Measurements from ENCODE around the gene PCED1B.
A peak's percentile ranks its signal among the peaks of the same experiment; 100 is the strongest.

The PCED1B gene

GRCh38 chr12:47067771-47068431 is 11.5 kb upstream of the PCED1B start:
- no peak for DNase-seq

GRCh38 chr12:47068539-47068938 is 10.9 kb upstream of the PCED1B start:
- no peak for DNase-seq

- no peak for DNase-seq
Observed at GRCh38 chr12:47070310-47070709, 9.1 kb upstream of the PCED1B start.

DNA sequence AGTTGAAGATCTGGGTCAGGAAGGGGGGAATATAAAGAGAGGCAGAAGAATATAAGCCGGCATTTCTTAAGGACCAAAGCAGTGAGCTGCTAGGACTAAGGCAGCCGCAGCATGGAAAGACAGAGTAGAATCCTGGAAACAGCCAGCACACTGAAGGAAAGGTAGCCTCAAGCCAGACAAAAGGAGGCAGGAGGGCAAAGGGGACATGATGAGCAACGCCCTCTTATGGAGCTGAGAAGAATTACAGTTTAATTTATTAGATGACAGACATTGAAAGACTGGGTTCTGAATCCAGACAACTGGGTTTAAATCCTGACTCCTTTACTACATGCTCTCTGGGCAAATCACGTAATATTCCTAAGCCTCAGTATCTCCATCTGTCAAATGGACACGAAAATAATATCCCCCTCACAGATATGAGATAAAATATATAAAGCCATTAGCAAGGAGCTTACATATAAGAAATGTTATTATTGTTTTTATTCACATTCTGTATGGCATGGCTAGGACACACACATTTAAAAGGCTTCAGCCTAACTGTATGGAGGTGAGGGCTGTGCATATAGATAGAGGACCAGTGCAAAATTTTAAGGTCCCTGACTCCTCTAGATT is 8.1 kb upstream of the PCED1B start:
- no peak for DNase-seq

DNA sequence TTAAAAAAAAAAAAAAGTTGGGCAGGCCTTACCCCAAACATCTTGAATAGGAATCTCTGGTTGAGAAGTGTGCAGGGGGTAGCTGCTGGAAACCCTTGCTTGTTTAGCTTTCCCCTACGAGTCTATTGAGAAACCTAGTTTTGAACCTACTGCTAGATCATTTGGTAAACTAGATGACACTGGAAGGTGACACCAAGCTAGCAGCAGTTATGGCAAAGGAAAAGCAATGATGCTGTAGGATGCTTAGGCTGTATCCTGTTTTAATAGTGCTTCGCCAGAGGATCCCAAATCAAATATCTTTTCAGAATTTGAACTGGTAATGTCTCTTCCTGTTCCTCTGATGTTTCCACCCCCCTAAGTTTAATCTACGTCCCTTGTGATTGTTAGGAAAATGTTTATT is 5.5 kb upstream of the PCED1B start:
- DNase-seq: no peak

DNA sequence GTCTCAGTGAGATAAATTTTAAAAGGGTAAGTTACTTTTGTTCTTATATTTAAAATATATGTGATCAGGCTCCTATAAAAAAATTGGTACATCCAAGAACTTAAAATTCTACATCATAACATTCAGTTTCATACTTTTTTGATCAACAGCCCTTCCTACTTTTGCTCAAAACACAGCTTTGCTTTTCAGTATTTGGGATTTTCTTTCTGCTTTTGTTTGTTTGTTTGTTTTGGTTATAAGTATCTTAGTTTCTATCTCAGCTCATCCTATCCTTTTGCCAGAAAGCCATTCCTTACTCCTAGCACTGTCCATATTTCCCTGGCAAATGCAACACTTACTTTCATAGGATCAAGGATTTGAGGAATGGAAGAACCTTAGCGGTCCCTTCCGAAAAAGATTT is 4.7 kb upstream of the PCED1B start:
- DNase-seq: no peak

DNA sequence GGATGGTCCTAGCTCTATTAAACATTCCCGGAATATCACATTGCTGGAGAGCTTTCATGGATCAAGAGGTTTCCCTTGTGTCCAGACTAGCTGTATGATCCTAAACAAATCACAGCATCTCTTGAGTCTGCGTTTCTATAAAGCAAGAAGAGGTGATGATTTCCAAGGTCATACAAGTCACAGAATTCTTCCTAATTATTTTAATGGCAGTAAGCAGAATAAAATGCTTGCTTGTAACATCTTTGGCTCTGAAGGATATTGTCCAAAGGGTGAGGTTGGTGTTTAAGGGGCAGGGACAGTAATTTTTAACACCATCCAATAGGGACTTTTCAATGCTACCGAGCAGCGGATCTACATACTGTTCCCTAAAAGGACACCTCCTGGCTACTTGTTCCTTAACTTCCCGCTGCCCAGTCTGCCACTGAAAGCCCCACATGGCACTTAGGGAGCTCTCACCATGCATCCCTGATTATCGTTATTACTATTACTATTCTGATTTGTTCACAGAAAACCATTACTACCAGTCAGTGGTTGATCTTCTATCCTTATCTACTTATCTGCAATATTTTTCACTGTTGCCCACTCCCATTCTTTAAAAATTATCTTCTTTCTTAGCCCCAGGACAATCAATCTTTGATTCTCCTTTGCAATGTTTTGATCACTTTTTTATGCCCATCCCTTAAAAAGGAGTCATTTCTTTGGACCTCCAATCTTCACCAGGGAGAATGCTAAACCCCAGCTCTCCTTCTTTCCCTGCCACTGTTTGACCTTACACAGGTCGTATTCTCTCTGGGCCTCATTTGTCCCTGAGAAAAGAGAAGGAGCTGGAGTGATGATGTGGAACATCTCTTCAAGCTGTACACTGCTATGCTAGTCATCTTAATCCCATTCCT is 4.0 kb upstream of the PCED1B start:
- no peak for DNase-seq

GRCh38 chr12:47077206-47078085 is 2.0 kb upstream of the PCED1B start:
- no peak for DNase-seq

GRCh38 chr12:47078086-47078395 is 1.4 kb upstream of the PCED1B start:
- DNase-seq: no peak

DNA sequence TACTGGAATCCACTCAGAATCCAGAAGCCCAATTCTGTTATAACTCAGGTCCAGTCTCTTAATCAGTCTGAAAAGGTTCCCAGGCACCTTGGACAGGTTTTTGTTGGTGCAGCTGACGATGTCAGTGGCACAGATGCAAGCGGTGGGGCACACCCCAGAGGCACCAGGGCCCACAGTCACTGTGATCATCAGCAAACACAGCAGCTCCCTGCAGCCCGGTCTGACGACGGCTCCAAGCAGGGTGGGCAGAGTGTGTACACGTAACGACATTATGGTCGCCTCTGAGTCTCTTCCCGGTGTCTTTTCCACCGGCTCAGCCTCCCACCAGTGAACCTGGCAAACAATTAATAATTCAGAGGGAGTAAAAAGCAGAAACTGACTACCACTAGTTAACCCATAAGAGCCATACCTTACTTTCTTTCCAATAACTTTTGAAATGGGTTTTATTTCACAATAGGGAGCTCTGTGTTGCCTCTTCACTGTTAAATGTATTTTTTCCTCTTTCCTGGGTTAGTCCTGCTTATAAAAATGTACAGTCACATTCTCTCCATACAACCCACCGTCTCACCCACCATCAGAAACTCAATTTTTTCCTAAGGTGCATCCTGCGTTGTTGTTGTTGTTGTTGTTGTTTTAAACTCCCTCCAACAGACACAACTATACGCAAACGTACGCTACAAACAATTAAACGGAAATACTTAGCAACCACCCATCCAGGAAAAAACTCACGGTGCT is 521 bp upstream of the PCED1B start:
- DNase-seq: peak; percentile 31

DNA sequence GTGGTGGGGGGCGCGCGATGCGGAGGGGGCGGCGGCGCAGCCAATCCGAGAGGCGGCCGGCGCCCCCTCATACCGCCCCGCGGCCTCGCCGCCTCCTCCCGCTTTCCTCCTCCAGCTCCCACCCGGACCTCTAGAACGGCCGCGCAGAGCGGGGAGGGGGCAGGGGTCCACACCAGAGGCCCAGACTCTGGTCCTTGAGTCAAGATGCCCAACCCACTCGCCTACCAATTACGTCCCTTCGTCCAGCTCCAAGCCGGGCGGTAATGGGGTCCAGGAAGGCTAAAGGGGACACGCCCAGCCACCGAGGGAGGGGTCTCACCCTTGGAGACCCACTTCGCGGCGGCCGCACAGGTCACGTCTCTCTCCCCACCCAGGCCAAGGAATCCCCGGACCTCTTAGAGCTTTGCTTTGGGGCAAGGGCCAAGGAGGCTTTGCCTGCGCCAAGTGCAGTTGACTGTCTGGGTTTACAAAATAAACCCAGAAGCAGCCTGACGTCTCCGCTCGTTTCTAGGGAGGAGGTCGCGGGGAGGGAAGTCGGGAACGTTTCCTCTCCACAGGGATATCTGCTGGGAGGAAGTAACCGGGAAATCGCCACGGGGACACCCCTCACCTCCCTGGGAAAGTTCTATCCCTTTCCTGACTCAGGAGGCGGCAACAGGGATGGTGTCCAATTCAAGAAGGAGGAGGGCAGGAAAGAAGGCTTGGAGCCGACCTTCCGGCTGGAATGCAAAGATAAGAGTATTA is 732 bp downstream of the PCED1B start:
- peak; percentile 39 for DNase-seq

DNA sequence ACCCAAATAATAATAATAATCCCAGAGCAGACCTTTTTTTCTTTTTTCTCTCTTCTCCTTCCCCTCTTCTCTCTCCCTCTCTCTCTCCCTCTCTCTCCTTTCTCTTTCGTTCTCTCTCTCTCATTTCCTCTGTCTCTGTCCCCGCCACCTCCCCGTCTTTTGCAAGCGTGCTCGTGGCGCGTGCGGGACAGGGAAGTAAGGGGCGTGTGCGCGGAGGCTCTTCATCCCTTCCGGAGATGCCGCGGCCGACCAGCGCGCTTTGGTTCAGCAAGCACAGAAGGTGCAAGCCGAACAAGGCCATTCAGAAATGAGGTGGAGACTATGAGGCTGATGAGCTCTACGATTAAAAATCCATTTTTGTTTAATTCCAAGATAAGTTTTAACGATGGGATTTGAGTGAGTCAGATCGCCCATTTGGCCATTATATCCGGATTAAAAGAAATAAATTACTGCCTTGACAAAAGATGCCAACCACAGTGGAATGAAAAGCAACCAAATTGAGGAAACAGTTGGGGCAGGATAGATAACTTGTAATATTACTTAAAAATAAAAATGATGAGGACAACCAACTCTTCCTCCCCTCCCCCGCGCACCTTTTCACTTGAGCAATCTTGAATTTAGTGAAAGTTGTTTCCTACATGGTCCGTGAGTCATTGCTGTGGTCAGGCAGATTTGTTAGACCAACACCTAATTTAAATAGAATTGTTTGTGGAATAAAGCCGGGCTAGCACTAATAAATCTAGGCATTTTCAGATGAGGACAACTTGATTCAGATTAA is 1.5 kb downstream of the PCED1B start:
- peak; percentile 52 for DNase-seq

DNA sequence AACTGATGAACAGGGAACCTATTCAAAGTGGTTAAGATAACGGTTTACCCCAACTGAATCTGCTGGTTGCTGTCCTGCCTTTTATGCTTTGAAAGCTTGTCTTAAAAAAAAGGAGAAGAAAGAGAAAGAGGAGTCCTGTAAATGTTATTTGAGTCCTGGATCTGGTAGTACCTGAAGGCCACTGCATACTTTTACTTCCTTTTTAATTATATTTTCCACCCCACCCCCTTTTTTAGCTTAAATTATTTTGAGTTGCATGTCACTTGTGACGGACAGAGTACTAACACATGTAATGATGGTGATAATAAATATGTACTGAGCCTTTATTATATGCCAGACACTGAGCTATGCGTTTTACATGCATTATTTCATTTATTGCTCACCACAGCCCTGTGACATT is 2.9 kb downstream of the PCED1B start:
- no peak for DNase-seq

DNA sequence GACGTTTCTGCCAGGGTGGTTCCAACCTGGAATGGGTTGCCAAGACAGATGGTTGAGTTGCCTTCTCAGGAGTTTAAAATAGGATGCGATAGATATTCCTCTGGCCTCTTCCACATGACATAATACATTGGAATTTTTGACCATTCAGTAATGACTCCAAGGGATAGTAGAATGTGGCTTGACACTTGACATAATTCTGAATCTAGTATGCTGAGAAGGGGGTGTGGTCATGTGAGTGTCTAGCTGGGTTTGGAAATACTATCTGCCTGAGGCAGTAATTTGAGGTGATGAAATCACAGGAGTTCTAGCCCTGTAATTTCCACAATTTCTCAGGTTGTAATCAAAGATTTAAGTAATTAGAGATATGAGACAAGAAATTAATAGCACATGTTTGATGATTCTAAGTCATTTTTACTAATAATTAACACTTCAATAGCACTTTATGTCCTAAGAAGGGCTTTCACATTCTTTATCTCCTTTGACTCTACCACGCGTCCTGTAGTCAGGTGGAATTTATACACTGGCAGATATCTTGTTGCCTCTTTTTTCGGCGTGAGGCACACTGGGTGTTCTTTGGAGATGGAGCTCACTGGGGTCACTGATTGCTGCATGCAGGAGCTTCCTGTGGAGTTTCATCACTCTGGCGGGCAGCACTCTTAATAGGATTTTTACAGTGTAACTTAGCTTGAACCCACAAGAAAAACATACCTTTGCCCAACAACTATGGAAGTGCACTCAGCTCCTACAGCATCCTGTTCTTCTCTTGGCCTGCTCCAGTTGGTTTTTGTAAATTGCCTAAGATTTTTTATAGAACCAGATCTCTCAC is 3.6 kb downstream of the PCED1B start:
- no peak for DNase-seq

GRCh38 chr12:47084172-47084571 is 4.8 kb downstream of the PCED1B start:
- DNase-seq: no peak

- peak; percentile 42 for DNase-seq
Observed at GRCh38 chr12:47085815-47086252, 6.4 kb downstream of the PCED1B start.

GRCh38 chr12:47087088-47087688 is 7.8 kb downstream of the PCED1B start:
- DNase-seq: no peak

- DNase-seq: no peak
Observed at GRCh38 chr12:47088021-47088944, 8.9 kb downstream of the PCED1B start.
